GM21515 (cell line): Measurements from ENCODE around the gene DPEP3.

Source experiments
- ATAC-seq: cut with Tn5 transposase; IDR thresholded peaks from one replicate; pipeline ENCODE4 v1.9.1; 2021; ENCODE audit not compliant: unreplicated experiment

Gene DPEP3

GRCh38 chr16:67967183-67967957 is 12.9 kb downstream of the DPEP3 start:
- no peak for ATAC-seq

- ATAC-seq: no peak
Observed at GRCh38 chr16:67966549-67967182, 13.6 kb downstream of the DPEP3 start.

GRCh38 chr16:67965668-67966548 is 14.4 kb downstream of the DPEP3 start:
- ATAC-seq: no peak

GRCh38 chr16:67964477-67965131 is 15.7 kb downstream of the DPEP3 start:
- no peak for ATAC-seq

- no peak for ATAC-seq
Observed at GRCh38 chr16:67963662-67964321, 16.5 kb downstream of the DPEP3 start.

- ATAC-seq: no peak
Observed at GRCh38 chr16:67963292-67963661, 17.0 kb downstream of the DPEP3 start.

- no peak for ATAC-seq
Observed at GRCh38 chr16:67962135-67962534, 18.2 kb downstream of the DPEP3 start.

- no peak for ATAC-seq
Observed at GRCh38 chr16:67961551-67961957, 18.7 kb downstream of the DPEP3 start.

GRCh38 chr16:67959536-67960329 is 20.6 kb downstream of the DPEP3 start:
- ATAC-seq: no peak

GRCh38 chr16:67957622-67958021 is 22.7 kb downstream of the DPEP3 start:
- no peak for ATAC-seq

GRCh38 chr16:67954421-67955196 is 25.7 kb downstream of the DPEP3 start:
- ATAC-seq: no peak

- ATAC-seq: no peak
Observed at GRCh38 chr16:67953641-67954375, 26.5 kb downstream of the DPEP3 start.

- no peak for ATAC-seq
Observed at GRCh38 chr16:67951485-67951884, 28.8 kb downstream of the DPEP3 start.

- ATAC-seq: no peak
Observed at GRCh38 chr16:67950335-67950843, 29.9 kb downstream of the DPEP3 start.

GRCh38 chr16:67949645-67950044 is 30.7 kb downstream of the DPEP3 start:
- no peak for ATAC-seq

GRCh38 chr16:67948015-67948414 is 32.3 kb downstream of the DPEP3 start:
- ATAC-seq: no peak

- no peak for ATAC-seq
Observed at GRCh38 chr16:67946966-67947558, 33.2 kb downstream of the DPEP3 start.

- ATAC-seq: no peak
Observed at GRCh38 chr16:67946128-67946569, 34.1 kb downstream of the DPEP3 start.
